ENCODE measurements around the gene BANF2. TPM values are rescaled to one million over a fixed set of nuclear protein-coding genes. Genes with fewer than 3 reads are reported as not detected.
A peak's percentile ranks its signal among the peaks of the same experiment; 100 is the strongest.
"Not testable (repeated sequence)": the region's sequence is repeated elsewhere in the genome, so short reads cannot be mapped to it uniquely, and the experiment has no call there.

Gene BANF2
- total RNA-seq, 1 experiment from 2014 or later, result not detected

GRCh38 chr20:17768271-17768670, 68.5 kb downstream of the BANF2 start:
- intact Hi-C loops (cut with micrococcal nuclease), result no loop called here
- Histone ChIP-seq H3K9me3 (ENCODE audit: control insufficient read depth in 1 of 2, insufficient read depth in 1 of 2, low read depth in 1 of 2, low read length in 2 of 2) (no peaks in the 10 kb centered on the region), H3K4me2 (ENCODE audit: low read length) (no peak overlapping the region), H3K27ac (ENCODE audit: low read depth, low read length) (no peak overlapping the region), H2AFZ (ENCODE audit: low read depth, low read length, poor library complexity, severe bottlenecking) (no peak overlapping the region), H3K79me2 (ENCODE audit: insufficient read depth, low read length) (no peaks in the 10 kb centered on the region), H3K9ac (ENCODE audit: low read length) (no peak overlapping the region), H3K9me2 (ENCODE audit: insufficient read depth) (no peaks in the 10 kb centered on the region), H3K4me1 (ENCODE audit: control insufficient read depth in 1 of 2, insufficient read depth in 2 of 2, low read length in 2 of 2) (peaks cover 4 to 5% of the 10 kb centered on the region in 2 experiments), H3K27me3 (ENCODE audit: insufficient read depth, low read length) (0 out of 2 replicates have a peak, but pooled peaks cover 3% of the 10 kb centered on the region), H3K36me3 (ENCODE audit: control insufficient read depth in 1 of 2, insufficient read depth in 2 of 2, low read length in 2 of 2) (no peaks in the 10 kb centered on the region), H3K4me3 (replicated peaks in 1 of 2; ENCODE audit: low read depth in 1 of 2, low read length in 2 of 2) (no peak overlapping the region), H4K20me1 (ENCODE audit: insufficient read depth) (no peaks in the 10 kb centered on the region)
- POLR2A ChIA-PET, result no interaction called here
- ATAC-seq, result peak; percentile 60
- CTCF ChIA-PET, result no interaction called here
- no TSS peak for BruUV-seq (replicated peaks)
- TF ChIP-seq POLR2A (IDR thresholded peaks at IDR 0.05; ENCODE audit: borderline replicate concordance, extremely low read depth, insufficient read depth, insufficient read length) (no peak), CEBPB (IDR thresholded peaks at IDR 0.05; ENCODE audit: low read depth) (no peak), ZBTB33 (IDR thresholded peaks at IDR 0.05; ENCODE audit: extremely low read depth, insufficient replicate concordance, low read length) (no peak), ELF1 (IDR thresholded peaks at IDR 0.05; ENCODE audit: borderline replicate concordance, low read depth) (no peak), REST (IDR thresholded peaks at IDR 0.05; ENCODE audit: low read depth) (no peak), EGR1 (IDR thresholded peaks at IDR 0.05; ENCODE audit: low read depth) (no peak), SP1 (IDR thresholded peaks at IDR 0.05; ENCODE audit: low read depth) (no peak)
- TF ChIP-seq, protein P1, sequence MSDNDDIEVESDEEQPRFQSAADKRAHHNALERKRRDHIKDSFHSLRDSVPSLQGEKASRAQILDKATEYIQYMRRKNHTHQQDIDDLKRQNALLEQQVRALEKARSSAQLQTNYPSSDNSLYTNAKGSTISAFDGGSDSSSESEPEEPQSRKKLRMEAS (IDR thresholded peaks at IDR 0.05), result no peak
- no peak for DNase-seq (ENCODE audit: low read depth, low spot score)
- RAD21 ChIA-PET (ENCODE audit: low non-redundant PET in 1 of 2, low total read pairs in 2 of 2, uncharacterized antibody in 2 of 2, unreplicated experiment in 2 of 2), result no interaction called here

- H3K4me1 ChIP-seq (ENCODE audit: control insufficient read depth in 1 of 2, insufficient read depth in 2 of 2, low read length in 2 of 2); RAD21 ChIA-PET (ENCODE audit: low non-redundant PET in 1 of 2, low total read pairs in 2 of 2, uncharacterized antibody in 2 of 2, unreplicated experiment in 2 of 2); intact Hi-C loops (cut with micrococcal nuclease); H3K9ac ChIP-seq (ENCODE audit: low read length); BruUV-seq (replicated peaks); H3K27ac ChIP-seq (ENCODE audit: low read depth, low read length); H3K27me3 ChIP-seq (ENCODE audit: insufficient read depth, low read length); H3K36me3 ChIP-seq (ENCODE audit: control insufficient read depth in 1 of 2, insufficient read depth in 2 of 2, low read length in 2 of 2); H3K79me2 ChIP-seq (ENCODE audit: insufficient read depth, low read length); H3K9me2 ChIP-seq (ENCODE audit: insufficient read depth); H3K4me3 ChIP-seq (replicated peaks in 1 of 2; ENCODE audit: low read depth in 1 of 2, low read length in 2 of 2); H3K9me3 ChIP-seq (ENCODE audit: control insufficient read depth in 1 of 2, insufficient read depth in 1 of 2, low read depth in 1 of 2, low read length in 2 of 2); H4K20me1 ChIP-seq (ENCODE audit: insufficient read depth); ATAC-seq; CTCF ChIA-PET; H3K4me2 ChIP-seq (ENCODE audit: low read length); POLR2A ChIA-PET; DNase-seq (ENCODE audit: low read depth, low spot score); H2AFZ ChIP-seq (ENCODE audit: low read depth, low read length, poor library complexity, severe bottlenecking): not testable (repeated sequence)
These were observed 70.0 kb downstream of the BANF2 start for GRCh38 chr20:17769716-17770115.

All from HCT116 (cell line).